ENCODE data around the gene FAM171A2. TPM values are rescaled to one million over a fixed set of nuclear protein-coding genes. Genes with fewer than 3 reads are reported as not detected.

The FAM171A2 gene
- polyA plus RNA-seq, 2 of the 4 experiments (the other 2 are of a cell fraction) = 1.8 to 3.9 TPM

GRCh38 chr17:44351961-44352827, 11.5 kb downstream of the FAM171A2 start:
- no peak overlapping the region for H3K27ac ChIP-seq
- H3K4me2 ChIP-seq = no peak overlapping the region
- no peaks in the 10 kb centered on the region for H3K9me3 ChIP-seq
- ChIA-PET POLR2A (interaction anchor here (0.5 to 0.6 kb wide), 2 partner anchors 25 to 153 kb away, joined by 3 to 7 read pairs; no protein-coding TSS in a partner anchor), CTCF (interaction anchor here (0.6 to 17.9 kb wide), 22 partner anchors 10 to 483 kb away, joined by 3 to 327 read pairs (median 4); partner anchors contain the start of gene FAM171A2)
- FAIRE-seq = no peak
- ATAC-seq = no peak
- H3K4me1 ChIP-seq = no peaks in the 10 kb centered on the region
- no peak overlapping the region for H3K4me3 ChIP-seq
- DNase-seq (ENCODE audit: low read depth in 1 of 2, low spot score in 1 of 2) = no peak
- 86% methylated on average over 36 of the region's 36 CpGs for WGBS (ENCODE audit: missing lambda C conversion rate)
- TF ChIP-seq JUN (IDR thresholded peaks at IDR 0.05) = no peak
- TF ChIP-seq MAZ (IDR thresholded peaks at IDR 0.05; ENCODE audit: borderline replicate concordance, low read depth, low read length) = no peak
- TF ChIP-seq USF2 (IDR thresholded peaks at IDR 0.05) = no peak
- TF ChIP-seq CHD4 (IDR thresholded peaks at IDR 0.05; ENCODE audit: borderline replicate concordance) = no peak
- TF ChIP-seq ZFP36 (IDR thresholded peaks at IDR 0.05; ENCODE audit: borderline replicate concordance, partially characterized antibody) = no peak
- no peak for TF ChIP-seq HDAC2 (IDR thresholded peaks at IDR 0.05)
- no peak for TF ChIP-seq HMGXB4 (CRISPR knock-in tag; IDR thresholded peaks at IDR 0.05; ENCODE audit: borderline replicate concordance)
- TF ChIP-seq SMC3 (IDR thresholded peaks at IDR 0.05) = no peak
- no peak for TF ChIP-seq KDM1A (IDR thresholded peaks at IDR 0.05; ENCODE audit: low read depth)
- TF ChIP-seq HOXB5 (CRISPR knock-in tag; IDR thresholded peaks at IDR 0.05) = no peak
- no peak for TF ChIP-seq FOSB (CRISPR knock-in tag; IDR thresholded peaks at IDR 0.05)
- no peak for TF ChIP-seq EP300 (IDR thresholded peaks at IDR 0.05)

- Histone ChIP-seq H3K4me2 (no peak overlapping the region), H3K27ac (no peak overlapping the region), H3K9me3 (no peaks in the 10 kb centered on the region), H3K4me3 (no peak overlapping the region), H3K4me1 (no peaks in the 10 kb centered on the region)
- ATAC-seq = peak in 1 of 2 experiments; percentile 1; a peak in 1 of 6 replicates
- DNase-seq (ENCODE audit: low read depth in 1 of 2, low spot score in 1 of 2) = no peak
- 90% methylated on average over 7 of the region's 8 CpGs for WGBS (ENCODE audit: missing lambda C conversion rate)
- TF ChIP-seq ZNF302 (CRISPR knock-in tag; IDR thresholded peaks at IDR 0.05) (no peak), ZC3H11A (IDR thresholded peaks at IDR 0.05) (no peak), RCOR1 (IDR thresholded peaks at IDR 0.05; ENCODE audit: low read depth, low read length) (no peak), ELK1 (IDR thresholded peaks at IDR 0.05; ENCODE audit: low read depth, low read length) (no peak), SMC3 (IDR thresholded peaks at IDR 0.05) (no peak), ESRRA (IDR thresholded peaks at IDR 0.05; ENCODE audit: borderline replicate concordance, low read length) (no peak), JUN (IDR thresholded peaks at IDR 0.05) (no peak), MAZ (IDR thresholded peaks at IDR 0.05; ENCODE audit: borderline replicate concordance, low read depth, low read length) (no peak), RFX5 (IDR thresholded peaks at IDR 0.05) (no peak), RARB (CRISPR knock-in tag; IDR thresholded peaks at IDR 0.05) (no peak), ZSCAN20 (CRISPR knock-in tag; IDR thresholded peaks at IDR 0.05) (no peak), POLR2AphosphoS2 (conservative IDR thresholded peaks at IDR 0.05; ENCODE audit: low read length) (no peak), POLR2A (IDR thresholded peaks at IDR 0.05; ENCODE audit: low read length) (no peak), FOXS1 (CRISPR knock-in tag; IDR thresholded peaks at IDR 0.05) (no peak)
- FAIRE-seq = no peak
- CTCF ChIA-PET = interaction anchor here (0.6 to 17.9 kb wide), 30 partner anchors 10 to 286 kb away, joined by 3 to 327 read pairs (median 4); partner anchors contain the start of genes FAM171A2 and SLC25A39
- POLR2A ChIA-PET = interaction anchor here (0.5 to 1.6 kb wide), 3 partner anchors 24 to 153 kb away, joined by 3 to 7 read pairs (median 3); no protein-coding TSS in a partner anchor
These were observed 12.2 kb downstream of the FAM171A2 start for GRCh38 chr17:44351464-44351863.
